Amygdala (tissue), 56 donors: ENCODE data around the gene SRSF5.
A peak's percentile ranks its signal among the peaks of the same experiment; 100 is the strongest.
"Not testable (repeated sequence)": the region's sequence is repeated elsewhere in the genome, so short reads cannot be mapped to it uniquely, and the experiment has no call there.

Experiments used
- DNase-seq, 56 donors: peaks; one replicate each; lab custom pipeline; 2025; lab: John Stamatoyannopoulos, UW

The SRSF5 gene

DNA sequence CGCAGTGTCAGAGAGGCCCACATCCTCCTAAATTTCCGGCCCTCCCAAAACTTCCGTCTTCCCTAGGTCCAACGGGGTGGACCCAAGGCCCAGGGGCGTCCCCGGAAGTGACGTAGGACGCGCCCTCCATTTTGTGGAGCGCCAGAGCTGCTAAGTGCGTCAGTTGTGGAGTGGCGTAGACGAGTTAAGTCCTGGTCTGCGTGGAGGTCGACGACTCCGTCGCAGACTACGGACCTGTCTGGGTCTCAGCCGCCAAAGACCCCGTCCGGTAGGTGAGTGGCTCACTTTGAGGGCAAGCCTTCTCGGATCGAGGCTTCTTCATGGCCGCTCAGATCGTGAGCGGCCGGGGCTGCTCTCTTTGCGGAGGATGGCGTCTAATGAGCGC, at the start of gene SRSF5:
Gene SRSF5 (plus strand): TSS at position 159 of the 385 bp plus-strand sequence. CDS start 1,015 bp downstream, outside the sequence.
- DNase-seq = peak; percentile 61 to 98 (median 90)

DNA sequence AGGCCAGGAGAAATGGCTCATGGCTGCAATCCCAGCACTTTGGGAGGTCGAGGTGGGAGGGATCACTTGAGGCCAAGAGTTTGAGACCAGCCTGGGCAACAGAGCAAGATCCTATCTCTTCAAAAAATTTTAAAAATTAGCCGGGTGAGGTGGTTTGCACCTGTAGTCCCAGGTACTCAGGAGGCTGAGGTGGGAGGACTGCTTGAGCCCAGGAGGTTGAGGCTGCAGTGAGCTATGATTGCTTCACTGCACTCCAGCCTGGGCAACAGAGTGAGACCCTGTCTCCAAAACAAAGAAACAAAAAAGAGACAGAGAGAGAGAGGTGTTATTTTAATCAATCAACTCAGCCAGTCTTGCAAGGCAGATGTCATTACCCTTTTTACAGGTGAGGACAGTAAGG, 48.3 kb upstream of the SRSF5 start:
- DNase-seq = not testable (repeated sequence)

DNA sequence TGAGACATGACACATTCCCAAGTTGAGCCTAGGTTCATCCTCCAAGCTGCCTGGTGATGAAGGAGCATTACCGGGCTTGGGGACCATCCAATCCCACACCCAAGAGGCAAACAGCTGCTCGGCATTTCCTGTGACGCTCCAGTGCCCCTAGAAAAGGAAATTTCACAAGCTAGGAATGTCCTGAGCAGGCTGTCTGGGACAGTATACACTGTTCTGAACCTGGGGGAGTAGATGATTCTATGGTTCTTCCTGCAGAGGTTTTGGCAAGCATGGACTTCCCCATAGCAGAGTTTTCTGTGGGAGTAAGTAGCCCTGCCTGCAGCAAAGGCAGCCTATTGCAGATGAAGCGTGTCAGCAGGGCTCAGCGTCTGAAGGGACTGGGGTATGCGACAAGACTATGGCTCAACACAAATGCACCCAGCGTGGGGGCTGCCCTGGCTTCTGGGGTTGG, 47.4 kb upstream of the SRSF5 start:
- DNase-seq = peak in 2 of 56 donors; percentile 7 to 15

DNA sequence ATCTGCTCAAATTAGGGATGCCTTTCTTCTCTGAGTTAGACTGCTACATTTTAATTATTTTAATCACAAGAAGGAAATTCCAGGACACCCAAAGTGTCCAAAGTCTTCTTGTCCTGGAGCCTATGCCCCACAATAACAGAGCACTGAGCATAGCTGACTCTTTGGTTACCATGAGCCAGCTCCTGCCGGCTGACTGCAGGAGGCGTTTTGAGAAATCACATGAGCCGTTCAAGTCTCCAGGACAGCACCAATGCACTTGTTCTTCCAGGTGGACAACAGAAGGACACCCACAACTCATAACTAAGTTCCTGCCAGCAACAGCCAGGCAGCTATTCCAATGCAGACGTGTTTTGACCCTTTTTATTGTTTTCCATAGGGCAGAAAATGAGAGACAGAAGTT, 46.0 kb upstream of the SRSF5 start:
- no peak for DNase-seq

DNA sequence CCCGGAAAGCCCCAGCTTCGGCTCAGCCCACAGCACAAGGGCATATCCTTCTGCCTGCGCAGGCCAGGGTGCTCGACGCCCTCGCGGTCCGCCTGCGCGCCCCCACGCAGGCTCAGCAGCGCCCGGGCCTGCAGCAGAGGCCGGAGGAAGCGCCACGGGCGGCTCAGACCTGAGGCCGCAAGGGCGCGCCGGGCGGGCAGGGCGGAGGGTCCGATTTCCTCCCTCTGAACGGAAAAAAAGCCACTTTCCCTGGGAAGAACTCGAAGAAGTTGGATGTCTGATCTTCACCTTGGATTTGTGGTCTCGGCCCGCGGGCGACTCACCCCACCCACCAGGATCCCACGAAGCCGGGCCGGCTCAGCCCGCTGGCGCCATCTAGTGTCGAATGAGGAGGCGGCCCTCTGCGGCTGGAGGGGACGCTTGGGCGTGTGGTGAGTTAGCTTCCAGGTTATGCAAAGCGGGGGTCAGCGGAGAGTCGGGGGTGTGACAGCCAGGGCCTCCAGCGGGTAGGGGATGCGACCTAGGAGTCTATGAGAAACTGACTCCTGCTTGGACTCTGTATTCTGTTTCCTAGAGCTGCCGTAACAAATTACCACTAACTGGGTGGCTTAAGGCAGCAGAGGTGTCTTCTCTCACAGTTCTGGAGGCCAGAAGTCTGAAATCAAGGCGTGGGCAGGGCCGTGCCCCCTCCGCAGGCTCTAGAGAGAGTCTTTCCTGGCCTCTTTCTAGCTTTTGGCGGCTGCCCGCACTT, 40.0 kb upstream of the SRSF5 start:
- DNase-seq = peak in 52 of 56 donors; percentile 27 to 85 (median 68)

DNA sequence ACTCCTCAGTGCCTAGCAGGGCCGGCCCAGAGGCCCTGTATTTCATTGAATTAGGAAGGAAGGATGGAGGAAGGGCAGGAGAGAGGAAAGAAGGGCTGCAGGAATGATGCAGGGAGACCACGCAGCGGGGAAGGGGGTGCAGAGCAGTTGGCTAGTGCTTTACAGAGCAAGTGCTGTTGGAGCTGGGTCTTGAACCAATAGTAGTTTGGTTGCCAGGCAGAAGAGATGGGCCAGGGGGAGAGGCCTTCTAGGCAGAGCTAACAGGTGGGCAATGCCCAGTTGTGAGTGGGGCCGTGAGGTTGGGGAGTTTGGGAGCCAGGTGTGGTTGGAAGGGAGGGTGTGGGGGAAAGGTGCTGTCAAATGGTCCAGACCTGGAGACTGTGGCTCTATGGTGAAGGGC, 39.1 kb upstream of the SRSF5 start:
- no peak for DNase-seq

DNA sequence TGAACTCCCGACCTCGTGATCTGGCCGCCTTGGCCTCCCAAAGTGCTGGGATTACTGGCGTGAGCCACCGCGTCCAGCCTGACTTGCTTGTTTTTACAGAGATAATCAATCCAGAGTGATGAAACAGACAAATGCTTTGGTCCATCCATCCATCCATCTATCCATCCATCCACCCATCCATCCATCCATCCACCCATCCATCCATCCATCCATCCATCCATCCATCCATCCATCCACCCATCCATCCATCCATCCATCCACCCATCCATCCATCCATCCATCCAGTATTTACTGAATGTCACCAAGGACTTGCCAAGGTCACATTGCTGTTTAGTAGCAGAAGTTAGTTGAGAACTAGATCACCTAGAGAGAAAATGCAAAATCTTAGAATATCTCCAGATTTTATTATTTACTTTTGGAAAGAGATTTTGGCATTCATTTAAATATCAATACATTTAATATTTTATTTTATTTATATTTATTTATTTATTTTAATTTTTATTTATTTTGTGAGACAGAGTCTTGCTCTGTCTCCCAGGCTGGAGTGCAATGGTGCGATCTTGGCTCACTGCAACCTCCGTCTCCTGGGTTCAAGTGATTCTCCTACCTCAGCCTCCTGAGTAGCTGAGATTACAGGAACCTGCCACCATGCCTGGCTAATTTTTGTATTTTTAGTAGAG, 34.9 kb upstream of the SRSF5 start:
- not testable (repeated sequence) for DNase-seq

DNA sequence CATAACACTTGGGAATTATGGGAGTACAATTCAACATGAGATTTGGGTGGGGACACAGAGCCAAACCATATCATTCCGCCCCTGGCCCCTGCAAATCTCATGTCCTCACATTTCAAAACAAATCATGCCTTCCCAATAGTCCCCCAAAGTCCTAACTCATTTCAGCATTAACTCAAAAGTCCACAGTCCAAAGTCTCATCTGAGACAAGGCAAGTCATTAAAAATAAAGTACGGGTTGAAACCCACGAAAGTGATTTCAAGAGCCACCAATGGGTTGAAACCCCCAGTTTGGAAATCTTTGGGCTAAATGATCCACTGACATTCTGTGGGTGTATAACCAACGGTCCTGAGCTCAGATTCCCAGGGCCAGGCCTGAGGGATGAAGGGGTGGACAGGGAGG, 30.5 kb upstream of the SRSF5 start:
- not testable (repeated sequence) for DNase-seq

DNA sequence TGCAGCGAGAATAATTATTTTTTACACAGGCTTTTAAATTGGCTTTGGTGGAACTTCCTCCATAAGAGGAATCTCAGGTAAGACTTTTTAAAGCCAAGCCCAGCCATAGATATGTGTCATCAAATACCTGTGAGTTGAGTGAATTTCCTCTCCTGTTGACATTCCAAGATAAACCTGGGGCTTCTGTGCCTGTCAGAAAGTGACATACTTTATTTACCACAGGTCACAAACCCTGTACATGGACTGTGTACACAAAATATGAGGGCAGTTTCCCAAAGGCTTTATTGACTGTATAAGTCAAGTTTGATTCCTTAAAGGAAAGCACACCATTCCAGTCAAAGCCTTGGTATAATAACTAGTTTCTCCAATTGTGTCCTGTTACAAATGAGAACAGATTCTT, 25.9 kb upstream of the SRSF5 start:
- no peak for DNase-seq

DNA sequence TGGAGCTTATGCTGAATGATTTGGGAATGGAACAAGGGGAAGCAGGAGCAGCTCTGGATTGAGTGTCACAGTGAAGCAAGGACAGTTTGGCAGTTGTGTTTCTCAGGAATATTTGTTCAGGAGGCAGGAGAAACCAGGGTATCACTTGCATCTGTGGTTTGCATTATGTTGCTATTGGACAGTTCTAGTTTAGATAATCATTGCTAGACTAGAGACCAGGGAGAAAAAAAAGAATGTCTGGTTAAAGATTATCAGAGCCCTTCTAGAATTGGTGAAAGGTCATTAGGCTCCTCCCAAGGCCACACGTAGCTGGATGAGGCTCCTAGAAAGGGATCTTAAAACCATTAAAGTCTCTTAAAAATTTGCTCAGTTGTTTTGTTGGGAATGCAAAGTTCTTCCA, 17.0 kb upstream of the SRSF5 start:
- no peak for DNase-seq

DNA sequence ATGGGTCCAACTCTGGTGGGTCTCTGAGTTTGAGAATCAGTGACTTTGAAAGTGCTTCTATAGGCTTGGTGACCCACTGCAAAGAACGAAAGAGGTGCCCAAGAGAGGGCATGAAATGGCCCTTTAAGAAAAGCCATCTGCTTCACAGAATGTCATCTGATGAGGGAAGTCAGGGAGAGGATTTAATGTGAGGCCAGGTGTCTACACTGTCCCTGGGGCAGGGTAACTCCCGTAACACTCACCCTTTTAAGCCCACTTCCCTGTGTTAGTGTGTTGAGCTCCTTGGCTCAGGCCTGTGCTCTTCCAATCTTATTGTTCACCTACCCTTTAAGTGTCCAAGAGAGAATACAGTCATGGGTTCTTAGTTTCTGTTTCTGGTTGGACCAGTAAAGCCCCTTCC, 16.4 kb upstream of the SRSF5 start:
- DNase-seq = no peak

DNA sequence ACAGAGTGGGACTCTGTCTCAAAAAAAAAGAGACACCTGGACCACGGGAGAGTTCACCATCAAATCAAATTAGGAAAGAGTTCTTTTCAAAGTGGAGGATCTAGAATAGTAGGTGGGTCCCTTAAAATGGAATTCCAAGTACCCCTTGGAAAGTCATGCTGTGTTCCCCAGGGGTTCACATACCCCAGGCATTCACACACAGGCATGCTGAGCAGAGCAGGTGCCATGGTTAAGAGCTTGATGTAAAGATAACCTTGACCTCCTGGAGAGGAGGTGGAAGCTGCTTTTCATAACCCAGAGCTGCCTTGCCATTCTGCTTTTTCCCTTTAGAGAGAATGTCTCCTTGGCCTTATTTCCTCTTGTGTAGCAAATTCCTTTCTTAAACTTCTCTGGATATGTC, 14.2 kb upstream of the SRSF5 start:
- DNase-seq = no peak

DNA sequence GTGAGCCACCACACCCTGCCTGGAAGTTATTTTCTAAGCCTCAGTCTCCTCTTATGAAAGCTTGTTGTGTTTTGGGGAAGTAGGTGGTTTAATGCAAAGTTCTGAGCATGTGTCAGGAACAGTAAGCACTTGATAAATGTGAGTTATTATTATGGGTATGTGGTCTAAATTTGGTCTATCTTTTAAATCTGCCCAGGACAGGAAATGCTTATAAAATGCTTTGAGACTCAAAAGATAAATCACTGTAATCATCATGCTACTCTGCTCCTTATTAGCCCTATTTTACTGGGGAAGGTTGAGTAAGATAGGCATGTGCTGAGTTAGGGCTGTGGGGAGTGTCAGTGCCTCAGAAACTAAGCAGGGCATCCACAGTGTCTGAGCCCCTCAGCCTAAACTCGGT, 13.1 kb upstream of the SRSF5 start:
- no peak for DNase-seq

DNA sequence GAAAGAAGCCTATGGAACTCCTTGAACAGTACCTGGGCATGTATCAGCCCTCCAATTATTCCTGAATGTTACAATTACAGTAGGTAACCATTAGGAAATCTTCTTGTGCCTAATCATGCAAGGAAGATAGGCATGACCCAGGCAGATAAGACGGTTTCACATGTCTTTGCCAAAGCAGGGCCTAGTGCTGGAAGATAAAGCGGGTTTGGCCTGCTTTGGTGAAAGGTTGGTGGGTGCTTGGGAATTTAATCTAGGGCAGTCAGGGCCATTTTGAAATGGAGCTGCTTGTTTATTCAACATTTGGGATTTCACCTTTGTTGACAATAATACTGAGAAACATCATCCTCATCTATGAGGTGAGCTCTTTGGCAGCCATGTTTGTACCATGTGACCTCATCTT, 12.5 kb upstream of the SRSF5 start:
- DNase-seq = no peak

DNA sequence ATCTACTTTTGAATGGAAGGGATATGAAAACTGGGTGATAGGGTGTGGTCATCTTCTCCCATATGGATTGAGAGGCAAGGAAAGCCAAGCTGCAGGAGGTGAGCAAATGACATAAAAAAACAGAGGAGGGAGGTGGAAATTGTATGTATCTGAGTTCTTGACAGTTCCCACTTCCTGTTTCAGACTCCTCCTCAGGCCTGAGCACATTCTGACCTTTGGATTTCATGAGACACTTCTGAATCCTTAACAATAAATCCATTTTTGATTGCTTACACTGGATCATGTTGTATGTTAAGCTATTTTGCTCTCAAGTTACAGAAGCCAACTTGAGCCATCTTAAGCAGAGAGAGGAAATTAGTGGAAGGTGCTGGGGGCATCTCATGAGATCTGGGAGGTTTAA, 11.6 kb upstream of the SRSF5 start:
- DNase-seq = no peak

DNA sequence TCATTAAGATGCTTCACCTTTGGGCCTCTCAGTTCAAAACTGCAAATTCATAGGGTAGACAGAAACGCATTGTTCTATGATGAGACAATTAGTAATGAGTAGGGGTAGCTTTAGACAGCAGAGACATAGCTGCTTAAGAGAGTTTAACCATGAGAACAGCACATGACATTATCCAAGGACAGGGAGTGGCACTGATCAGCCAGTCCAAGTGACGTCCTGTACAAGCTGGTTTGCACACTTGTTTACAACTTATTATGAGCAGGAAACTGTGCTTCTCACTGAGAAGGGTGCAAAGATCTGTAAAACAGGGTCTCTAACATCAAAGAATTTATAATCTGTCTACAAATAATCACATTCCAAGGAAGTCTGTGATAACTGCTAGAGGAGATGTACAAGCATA, 11.2 kb upstream of the SRSF5 start:
- DNase-seq = no peak

DNA sequence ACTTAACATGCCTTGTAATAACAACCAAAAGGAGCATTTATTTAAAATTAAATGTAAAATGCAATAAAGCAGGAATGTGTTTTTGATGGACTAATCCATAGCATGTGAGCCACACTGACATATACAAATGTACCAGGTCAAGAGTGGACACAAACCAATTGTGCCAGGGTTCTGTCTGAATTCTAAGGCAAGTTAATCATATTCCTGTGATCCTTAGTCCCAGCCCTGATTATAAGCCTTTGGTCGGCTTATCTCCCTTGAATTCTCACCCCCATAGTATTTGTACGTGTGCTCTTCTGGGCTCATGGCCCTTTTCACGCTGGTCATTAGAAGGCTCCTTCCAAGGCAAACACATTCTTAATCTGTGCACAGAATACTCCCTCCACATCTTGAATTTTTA, 10.6 kb upstream of the SRSF5 start:
- no peak for DNase-seq

DNA sequence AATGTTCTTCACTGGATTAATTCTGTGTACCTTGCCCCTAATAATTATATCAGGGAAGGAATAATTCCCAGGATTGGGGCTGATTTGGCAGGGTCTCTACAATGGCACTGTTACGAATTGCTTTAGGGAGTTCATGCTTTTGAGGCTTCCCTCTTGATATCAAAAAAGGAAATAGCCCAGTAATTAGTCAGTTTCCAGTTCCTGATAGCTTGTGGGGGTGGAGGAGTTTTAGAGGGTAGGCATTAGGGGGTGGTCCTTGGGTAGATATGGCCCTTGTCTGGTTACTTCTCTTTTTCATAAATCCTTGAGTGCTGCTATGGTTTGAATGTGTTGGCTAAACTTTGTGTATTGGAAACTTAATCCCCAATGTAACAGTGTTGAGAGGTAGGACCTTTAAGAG, 6.1 kb upstream of the SRSF5 start:
- no peak for DNase-seq

DNA sequence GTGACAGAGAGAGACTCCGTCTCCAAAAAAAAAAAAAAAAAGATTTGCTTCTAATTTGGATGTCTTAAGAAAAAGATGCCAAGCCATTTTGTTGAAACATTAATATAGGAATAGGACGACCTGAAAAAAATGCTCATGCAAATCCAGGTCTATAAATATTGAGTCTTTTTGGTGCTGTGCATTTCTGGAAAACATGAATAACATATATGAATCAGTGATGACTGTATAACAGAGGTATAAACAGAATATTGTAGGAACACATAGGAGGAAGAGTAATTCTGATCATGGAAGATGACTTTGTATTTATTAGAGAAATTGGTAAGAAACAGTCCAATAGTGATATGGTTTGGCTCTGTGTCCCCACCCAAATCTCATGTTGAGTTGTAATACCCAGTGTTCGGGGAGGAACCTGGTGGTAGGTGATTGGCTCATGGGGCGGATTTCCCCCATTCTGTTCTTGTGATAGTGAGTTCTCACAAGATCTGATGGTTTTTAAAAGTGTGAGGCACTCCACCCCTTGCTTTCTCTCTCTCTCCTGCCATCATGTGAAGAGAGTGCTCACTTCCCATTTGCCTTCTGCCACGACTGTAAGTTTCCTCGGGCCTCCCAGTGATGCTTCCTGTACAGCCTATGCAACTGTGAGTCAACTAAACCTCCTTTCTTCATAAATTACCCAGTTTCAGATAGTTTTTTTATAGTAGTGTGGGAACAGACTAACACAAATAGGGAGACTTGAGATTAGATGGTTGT, 3.0 kb upstream of the SRSF5 start:
- peak in 3 of 56 donors; percentile 4 to 25 (median 15) for DNase-seq

DNA sequence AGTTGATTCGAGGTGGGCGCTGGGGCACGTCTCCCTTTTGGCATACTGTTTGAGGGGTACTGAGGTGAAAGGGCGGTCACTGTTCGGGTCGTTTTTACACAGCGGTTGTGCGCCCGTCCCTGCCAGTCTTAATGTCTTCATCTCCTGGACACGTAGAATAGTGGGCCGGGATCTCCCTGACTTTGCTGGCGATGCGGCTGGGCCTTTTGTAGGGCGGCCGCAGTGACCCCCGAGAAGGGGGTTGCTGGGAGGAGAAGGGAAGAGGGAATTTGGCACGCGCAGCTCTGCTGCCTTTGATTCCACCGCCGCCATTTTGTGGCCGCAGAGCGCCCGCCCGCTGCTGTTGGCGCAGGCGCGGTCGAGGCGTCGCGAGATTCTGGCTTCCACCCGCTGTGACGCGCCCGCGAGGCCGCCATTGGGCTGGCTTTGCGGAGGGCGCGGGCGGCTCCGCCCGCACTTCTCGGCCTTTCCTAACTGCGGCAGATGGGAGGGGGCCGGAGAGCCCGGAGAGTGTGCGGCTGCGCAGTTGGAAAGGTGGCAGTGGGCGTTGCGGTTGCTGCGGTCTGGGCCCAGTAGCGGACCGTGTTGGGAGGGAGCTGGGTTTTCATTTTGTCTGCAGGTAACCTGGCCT, 542 bp downstream of the SRSF5 start:
- DNase-seq = peak; percentile 32 to 93 (median 81)

DNA sequence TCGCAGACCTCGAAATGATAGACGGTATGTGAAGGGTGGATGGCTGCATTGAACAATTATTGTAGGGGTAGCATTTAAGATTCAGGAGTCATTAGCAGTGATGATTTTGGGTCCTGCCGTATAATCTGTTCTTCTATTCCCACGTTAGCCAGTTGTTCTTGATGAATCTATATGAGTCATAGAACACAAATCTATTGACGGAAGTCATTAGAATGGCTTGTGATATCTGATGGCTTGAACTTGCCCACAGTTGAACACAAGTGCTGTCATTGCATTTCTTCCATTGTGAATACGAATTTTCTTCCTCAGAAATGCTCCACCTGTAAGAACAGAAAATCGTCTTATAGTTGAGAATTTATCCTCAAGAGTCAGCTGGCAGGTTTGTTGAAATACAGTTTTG, 1.9 kb downstream of the SRSF5 start:
- DNase-seq = no peak
